ENCODE measurements around the gene KCNQ1OT1. TPM values are rescaled to one million over a fixed set of nuclear protein-coding genes. Genes with fewer than 3 reads are reported as not detected.

KCNQ1OT1 gene
- total and polyA plus RNA-seq, 12 donors, result 0.01 to 0.73 (median 0.43) TPM

DNA sequence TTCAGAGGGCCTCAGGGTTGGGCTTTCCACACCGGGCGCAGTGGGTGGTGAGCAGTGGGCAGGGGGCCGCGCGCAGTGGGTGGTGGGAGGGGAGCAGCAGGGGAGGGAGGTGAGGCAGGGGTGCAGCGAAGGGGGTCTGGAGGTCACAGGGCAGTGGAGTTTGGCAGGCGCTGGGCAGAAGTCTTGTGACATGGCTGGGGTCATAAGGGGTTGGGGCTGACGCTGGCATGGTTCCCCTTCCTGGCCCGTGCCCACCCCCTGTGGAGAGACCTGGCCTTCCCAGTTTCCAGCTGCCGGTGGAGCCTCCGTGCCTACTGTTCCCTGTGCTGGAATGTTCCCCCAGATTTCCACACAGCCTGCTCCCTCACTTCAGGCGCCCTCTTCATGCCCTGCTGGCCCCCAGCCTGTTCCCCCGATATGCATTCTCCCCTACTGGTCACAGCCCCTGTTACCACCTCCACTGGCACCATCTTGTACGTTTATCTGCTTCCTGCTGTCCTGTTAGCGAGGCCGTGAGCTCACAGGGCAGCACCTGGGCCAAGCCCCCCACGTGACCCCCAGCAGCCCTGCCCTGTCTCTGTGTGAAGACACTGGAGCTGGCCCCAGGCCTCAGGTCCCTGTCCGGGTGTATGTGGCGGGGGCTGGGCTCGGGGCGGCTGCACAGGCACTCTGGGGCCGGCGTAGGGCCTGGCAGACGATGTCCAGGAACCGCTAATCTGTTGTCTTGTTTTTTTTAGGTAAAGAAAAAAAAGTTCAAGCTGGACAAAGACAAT is 111.6 kb downstream of the KCNQ1OT1 start:
- whole genome bisulfite sequencing, 2 donors, result 86 to 87% methylated on average over 25 of the region's 25 CpGs
- Histone ChIP-seq H3K27me3 (no peaks in the 10 kb centered on the region), H3K4me1 (peaks cover 0 to 5% (median 0%) of the 10 kb centered on the region in 9 donors), H3K4me3 (no peak overlapping the region), H3K9me3 (no peaks in the 10 kb centered on the region), H3K27ac (no peak overlapping the region), H3K36me3 (peaks cover 0 to 18% (median 0%) of the 10 kb centered on the region in 9 donors)
- ATAC-seq (no peak), DNase-seq (peak in 1 of 2 donors; percentile 7)
- intact Hi-C loops (cut with DNase I), result no loop called here
- TF ChIP-seq, protein P1, sequence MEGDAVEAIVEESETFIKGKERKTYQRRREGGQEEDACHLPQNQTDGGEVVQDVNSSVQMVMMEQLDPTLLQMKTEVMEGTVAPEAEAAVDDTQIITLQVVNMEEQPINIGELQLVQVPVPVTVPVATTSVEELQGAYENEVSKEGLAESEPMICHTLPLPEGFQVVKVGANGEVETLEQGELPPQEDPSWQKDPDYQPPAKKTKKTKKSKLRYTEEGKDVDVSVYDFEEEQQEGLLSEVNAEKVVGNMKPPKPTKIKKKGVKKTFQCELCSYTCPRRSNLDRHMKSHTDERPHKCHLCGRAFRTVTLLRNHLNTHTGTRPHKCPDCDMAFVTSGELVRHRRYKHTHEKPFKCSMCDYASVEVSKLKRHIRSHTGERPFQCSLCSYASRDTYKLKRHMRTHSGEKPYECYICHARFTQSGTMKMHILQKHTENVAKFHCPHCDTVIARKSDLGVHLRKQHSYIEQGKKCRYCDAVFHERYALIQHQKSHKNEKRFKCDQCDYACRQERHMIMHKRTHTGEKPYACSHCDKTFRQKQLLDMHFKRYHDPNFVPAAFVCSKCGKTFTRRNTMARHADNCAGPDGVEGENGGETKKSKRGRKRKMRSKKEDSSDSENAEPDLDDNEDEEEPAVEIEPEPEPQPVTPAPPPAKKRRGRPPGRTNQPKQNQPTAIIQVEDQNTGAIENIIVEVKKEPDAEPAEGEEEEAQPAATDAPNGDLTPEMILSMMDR (IDR thresholded peaks at IDR 0.05), result no peak

GRCh38 chr11:2587132-2587930 is 112.5 kb downstream of the KCNQ1OT1 start:
- 94 to 96% methylated on average over 20 of the region's 20 CpGs for WGBS, 2 donors
- H3K4me3 ChIP-seq, result no peak overlapping the region
- TF ChIP-seq, protein P1 (IDR thresholded peaks at IDR 0.05), result no peak
- peaks cover 0 to 13% (median 2%) of the 10 kb centered on the region in 9 donors for H3K4me1 ChIP-seq
- no peak overlapping the region for H3K27ac ChIP-seq
- H3K36me3 ChIP-seq, result peaks cover 0 to 18% (median 0%) of the 10 kb centered on the region in 9 donors
- no peaks in the 10 kb centered on the region for H3K9me3 ChIP-seq
- DNase-seq (peak in 1 of 2 donors; percentile 8), ATAC-seq (no peak)
- intact Hi-C loops (cut with DNase I), result no loop called here
- H3K27me3 ChIP-seq, result no peaks in the 10 kb centered on the region

DNA sequence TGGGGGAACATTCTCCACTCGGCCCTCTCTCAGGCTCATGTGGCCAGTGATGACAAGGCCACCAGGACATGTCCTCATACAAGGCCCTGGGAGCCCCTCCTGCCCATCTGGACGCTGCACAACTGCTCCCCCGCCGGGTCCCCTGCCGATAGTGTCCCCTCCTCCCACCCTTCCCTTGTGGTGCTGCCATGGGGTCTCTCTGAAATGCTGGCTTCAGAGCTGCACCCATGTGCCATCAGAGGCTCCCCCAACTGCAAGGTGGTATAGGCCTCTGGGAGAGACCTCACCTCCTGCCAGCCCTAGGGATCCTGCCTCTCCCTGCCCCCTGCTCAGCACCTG is 113.0 kb downstream of the KCNQ1OT1 start:
- DNase-seq, result peak in 1 of 2 donors; percentile 3
- intact Hi-C loops (cut with DNase I), result no loop called here
- 85 to 93% methylated on average over 5 of the region's 5 CpGs for WGBS, 2 donors

More for the DNA sequence above, 113.0 kb downstream of the KCNQ1OT1 start:
- peaks cover 0 to 19% (median 5%) of the 10 kb centered on the region in 9 donors for H3K4me1 ChIP-seq
- no peak overlapping the region for H3K27ac ChIP-seq
- TF ChIP-seq, protein P1 (IDR thresholded peaks at IDR 0.05), result no peak
- ATAC-seq, result no peak
- H3K4me3 ChIP-seq, result no peak overlapping the region
- H3K36me3 ChIP-seq, result peaks cover 0 to 18% (median 0%) of the 10 kb centered on the region in 9 donors
- H3K27me3 ChIP-seq, result no peaks in the 10 kb centered on the region
- no peaks in the 10 kb centered on the region for H3K9me3 ChIP-seq

Data from heart right ventricle (tissue), 16 donors.